SK-N-SH (cell line): ENCODE measurements around the gene GNG12.

Experiments
- ELF1 ChIP-seq: IDR thresholded peaks from 2 replicates; pipeline ENCODE4 v1.4.0; 2012
- GABPA ChIP-seq: IDR thresholded peaks from 2 replicates; pipeline ENCODE4 v1.4.0; 2012; ENCODE audit warnings: low read depth, mild to moderate bottlenecking
- GATA2 ChIP-seq: sonication (generic); formaldehyde crosslinking; IDR thresholded peaks from 2 replicates; pipeline ENCODE4 v1.5.0; 2020; ENCODE audit warnings: mild to moderate bottlenecking, missing genetic modification reagents
- JUND ChIP-seq: IDR thresholded peaks from 2 replicates; pipeline ENCODE4 v1.4.0; 2012
- MEF2A ChIP-seq: IDR thresholded peaks from 2 replicates; pipeline ENCODE4 v1.4.0; 2012; ENCODE audit warnings: low read depth, borderline replicate concordance
- POLR2AphosphoS5 ChIP-seq: IDR thresholded peaks from 2 replicates; pipeline ENCODE4 v1.6.1; 2012; ENCODE audit warnings: low read depth, low read length
- RFX5 ChIP-seq: IDR thresholded peaks from 2 replicates; pipeline ENCODE4 v1.6.1; 2012; ENCODE audit warnings: mild to moderate bottlenecking, improper control_type of control experiment, low read length
- SIN3A ChIP-seq: IDR thresholded peaks from 2 replicates; pipeline ENCODE4 v1.6.1; 2012; ENCODE audit warnings: low read depth, mild to moderate bottlenecking, low read length, moderate library complexity, borderline replicate concordance
- TAF1 ChIP-seq: IDR thresholded peaks from 2 replicates; pipeline ENCODE4 v1.6.1; 2012; ENCODE audit warnings: low read depth, mild to moderate bottlenecking, low read length, moderate library complexity, borderline replicate concordance
- TF ChIP-seq, protein P1 (sequence below): IDR thresholded peaks from 2 replicates; pipeline ENCODE4 v1.4.0; 2012; ENCODE audit warnings: low read depth
- TF ChIP-seq, protein P2 (sequence below): fragments of 200-600 bp; sonication (generic); IDR thresholded peaks from 2 replicates; pipeline ENCODE4 v1.6.1; 2017; ENCODE audit warnings: antibody characterized with exemption, mild to moderate bottlenecking, moderate library complexity
- TF ChIP-seq, protein P3 (sequence below): IDR thresholded peaks from 2 replicates; pipeline ENCODE4 v1.6.1; 2012; ENCODE audit warnings: mild to moderate bottlenecking, low read depth, low read length, moderate library complexity
- TF ChIP-seq, protein P4 (sequence below): IDR thresholded peaks from 2 replicates; pipeline ENCODE4 v1.4.0; 2012; ENCODE audit warnings: low read depth, borderline replicate concordance

DNA sequence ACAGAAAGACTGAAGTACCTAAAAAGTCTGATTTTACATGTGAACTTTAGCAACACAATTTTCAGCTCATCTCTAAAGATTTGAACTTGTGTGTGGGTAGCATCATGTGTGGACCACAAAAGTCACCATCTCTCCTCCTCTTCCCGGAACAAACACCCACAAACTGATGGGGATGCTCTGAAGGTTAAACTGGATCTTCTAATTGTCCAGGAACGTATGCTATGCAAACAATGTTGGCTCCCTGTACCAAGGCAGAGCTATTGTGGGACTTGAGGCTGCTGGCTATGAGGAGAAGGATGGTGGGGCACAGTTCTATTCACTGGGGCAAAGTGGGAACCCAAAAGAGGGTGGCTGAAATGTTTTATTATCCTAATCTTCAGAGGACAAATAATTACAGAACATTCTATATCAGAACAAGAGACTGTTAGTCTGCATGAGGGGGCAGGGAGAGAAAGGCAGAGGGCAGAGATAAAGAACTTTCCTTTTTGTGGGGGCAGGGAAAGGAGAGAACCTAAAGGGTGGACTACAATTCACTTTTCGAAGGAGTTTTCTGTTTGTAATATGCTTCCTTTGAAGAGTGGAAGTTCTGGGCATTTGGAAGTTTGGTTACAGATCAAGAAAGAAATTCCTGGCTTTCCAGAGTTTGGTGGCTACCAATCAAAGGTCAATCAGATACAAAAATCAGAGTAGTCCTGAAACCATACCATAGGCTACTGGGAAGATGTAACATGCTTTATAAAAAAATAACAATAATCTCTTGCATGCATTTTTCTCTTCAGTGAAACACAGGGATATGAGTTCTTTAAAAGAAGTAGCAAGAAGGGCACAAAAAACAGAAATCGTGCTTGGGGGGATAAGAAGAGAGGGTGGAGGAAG, 85.4 kb downstream of the GNG12 start:
- TF ChIP-seq, protein P1, sequence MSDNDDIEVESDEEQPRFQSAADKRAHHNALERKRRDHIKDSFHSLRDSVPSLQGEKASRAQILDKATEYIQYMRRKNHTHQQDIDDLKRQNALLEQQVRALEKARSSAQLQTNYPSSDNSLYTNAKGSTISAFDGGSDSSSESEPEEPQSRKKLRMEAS = no peak
- no peak for TF ChIP-seq RFX5
- 0 out of 2 replicates have a peak, but pooled peaks have one; percentile 4 for TF ChIP-seq JUND
- TF ChIP-seq, protein P2, sequence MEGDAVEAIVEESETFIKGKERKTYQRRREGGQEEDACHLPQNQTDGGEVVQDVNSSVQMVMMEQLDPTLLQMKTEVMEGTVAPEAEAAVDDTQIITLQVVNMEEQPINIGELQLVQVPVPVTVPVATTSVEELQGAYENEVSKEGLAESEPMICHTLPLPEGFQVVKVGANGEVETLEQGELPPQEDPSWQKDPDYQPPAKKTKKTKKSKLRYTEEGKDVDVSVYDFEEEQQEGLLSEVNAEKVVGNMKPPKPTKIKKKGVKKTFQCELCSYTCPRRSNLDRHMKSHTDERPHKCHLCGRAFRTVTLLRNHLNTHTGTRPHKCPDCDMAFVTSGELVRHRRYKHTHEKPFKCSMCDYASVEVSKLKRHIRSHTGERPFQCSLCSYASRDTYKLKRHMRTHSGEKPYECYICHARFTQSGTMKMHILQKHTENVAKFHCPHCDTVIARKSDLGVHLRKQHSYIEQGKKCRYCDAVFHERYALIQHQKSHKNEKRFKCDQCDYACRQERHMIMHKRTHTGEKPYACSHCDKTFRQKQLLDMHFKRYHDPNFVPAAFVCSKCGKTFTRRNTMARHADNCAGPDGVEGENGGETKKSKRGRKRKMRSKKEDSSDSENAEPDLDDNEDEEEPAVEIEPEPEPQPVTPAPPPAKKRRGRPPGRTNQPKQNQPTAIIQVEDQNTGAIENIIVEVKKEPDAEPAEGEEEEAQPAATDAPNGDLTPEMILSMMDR = no peak
- no peak for TF ChIP-seq SIN3A
- TF ChIP-seq MEF2A = no peak
- TF ChIP-seq POLR2AphosphoS5 = no peak
- no peak for TF ChIP-seq GABPA
- TF ChIP-seq, protein P3, sequence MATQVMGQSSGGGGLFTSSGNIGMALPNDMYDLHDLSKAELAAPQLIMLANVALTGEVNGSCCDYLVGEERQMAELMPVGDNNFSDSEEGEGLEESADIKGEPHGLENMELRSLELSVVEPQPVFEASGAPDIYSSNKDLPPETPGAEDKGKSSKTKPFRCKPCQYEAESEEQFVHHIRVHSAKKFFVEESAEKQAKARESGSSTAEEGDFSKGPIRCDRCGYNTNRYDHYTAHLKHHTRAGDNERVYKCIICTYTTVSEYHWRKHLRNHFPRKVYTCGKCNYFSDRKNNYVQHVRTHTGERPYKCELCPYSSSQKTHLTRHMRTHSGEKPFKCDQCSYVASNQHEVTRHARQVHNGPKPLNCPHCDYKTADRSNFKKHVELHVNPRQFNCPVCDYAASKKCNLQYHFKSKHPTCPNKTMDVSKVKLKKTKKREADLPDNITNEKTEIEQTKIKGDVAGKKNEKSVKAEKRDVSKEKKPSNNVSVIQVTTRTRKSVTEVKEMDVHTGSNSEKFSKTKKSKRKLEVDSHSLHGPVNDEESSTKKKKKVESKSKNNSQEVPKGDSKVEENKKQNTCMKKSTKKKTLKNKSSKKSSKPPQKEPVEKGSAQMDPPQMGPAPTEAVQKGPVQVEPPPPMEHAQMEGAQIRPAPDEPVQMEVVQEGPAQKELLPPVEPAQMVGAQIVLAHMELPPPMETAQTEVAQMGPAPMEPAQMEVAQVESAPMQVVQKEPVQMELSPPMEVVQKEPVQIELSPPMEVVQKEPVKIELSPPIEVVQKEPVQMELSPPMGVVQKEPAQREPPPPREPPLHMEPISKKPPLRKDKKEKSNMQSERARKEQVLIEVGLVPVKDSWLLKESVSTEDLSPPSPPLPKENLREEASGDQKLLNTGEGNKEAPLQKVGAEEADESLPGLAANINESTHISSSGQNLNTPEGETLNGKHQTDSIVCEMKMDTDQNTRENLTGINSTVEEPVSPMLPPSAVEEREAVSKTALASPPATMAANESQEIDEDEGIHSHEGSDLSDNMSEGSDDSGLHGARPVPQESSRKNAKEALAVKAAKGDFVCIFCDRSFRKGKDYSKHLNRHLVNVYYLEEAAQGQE = no peak
- no peak for TF ChIP-seq ELF1
- TF ChIP-seq, protein P4, sequence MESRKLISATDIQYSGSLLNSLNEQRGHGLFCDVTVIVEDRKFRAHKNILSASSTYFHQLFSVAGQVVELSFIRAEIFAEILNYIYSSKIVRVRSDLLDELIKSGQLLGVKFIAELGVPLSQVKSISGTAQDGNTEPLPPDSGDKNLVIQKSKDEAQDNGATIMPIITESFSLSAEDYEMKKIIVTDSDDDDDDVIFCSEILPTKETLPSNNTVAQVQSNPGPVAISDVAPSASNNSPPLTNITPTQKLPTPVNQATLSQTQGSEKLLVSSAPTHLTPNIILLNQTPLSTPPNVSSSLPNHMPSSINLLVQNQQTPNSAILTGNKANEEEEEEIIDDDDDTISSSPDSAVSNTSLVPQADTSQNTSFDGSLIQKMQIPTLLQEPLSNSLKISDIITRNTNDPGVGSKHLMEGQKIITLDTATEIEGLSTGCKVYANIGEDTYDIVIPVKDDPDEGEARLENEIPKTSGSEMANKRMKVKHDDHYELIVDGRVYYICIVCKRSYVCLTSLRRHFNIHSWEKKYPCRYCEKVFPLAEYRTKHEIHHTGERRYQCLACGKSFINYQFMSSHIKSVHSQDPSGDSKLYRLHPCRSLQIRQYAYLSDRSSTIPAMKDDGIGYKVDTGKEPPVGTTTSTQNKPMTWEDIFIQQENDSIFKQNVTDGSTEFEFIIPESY = no peak
- TF ChIP-seq TAF1 = no peak
- TF ChIP-seq GATA2 (CRISPR knock-in tag) = no peak
